HUDEP-2 (cell line): ENCODE measurements around the gene ZNF516.

Experiments used
- DNase-seq, 76 experiments: peaks; one replicate each; lab custom pipeline; 2025; ENCODE audit not compliant: unreplicated experiment in 76 of 76; lab: John Stamatoyannopoulos, UW

Gene ZNF516

DNA sequence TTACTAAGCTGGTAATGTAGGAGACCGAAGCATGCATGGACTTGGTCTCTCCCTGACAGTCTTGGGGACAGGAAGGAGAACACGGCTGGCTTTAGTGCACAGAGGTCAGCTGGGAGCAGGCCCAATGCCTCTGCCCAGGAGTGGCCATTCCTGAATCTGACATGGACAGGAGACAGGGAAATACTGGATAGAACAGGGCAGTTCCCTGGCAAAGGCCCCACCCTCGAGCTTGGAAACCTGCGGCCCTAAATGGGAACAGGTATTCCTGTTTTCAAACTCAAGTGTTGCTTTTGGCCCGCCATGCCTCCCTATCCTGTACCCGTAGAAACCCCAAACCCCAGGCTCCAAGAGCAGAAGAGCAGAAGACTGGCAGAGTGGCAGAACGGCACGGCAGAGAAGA is 107.4 kb downstream of the ZNF516 start:
- no peak for DNase-seq

DNA sequence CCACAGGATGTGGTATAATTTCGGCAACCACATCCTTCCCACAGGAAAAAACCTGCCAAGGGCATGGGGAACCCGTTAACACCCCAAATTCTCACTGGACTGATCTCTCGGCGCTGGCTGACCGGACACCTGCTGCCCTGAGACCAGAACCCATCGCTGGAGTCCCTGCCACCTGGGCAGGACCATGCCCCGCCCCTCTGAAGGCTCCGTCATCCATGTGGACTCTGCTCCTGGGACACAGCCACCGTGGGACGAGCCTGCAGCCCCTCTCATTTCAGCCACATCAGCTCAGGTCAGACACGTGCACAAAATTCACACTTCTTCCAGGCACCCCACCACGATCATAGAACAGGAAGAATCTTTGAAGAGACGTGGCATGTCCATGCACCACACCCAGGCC is 108.2 kb downstream of the ZNF516 start:
- DNase-seq, result no peak

DNA sequence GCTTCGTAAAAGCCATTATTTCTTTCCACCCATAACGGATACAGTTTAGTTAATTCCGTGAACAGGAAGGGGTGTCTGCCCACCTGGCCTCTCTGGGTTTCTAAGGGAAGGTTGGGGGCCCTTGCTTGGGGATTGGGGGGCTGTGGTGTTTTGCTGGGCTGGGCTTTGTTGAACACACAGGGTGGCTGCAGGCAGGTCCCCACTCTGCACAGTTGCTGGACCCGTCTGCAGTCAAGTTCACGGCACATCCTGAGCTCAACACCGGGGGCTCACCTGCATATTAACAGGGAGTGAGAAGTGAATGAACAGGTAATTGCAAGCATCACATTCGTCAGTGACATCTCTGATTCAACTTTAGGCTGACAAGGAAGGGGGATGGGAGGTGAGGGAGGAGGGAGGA is 109.0 kb downstream of the ZNF516 start:
- no peak for DNase-seq

DNA sequence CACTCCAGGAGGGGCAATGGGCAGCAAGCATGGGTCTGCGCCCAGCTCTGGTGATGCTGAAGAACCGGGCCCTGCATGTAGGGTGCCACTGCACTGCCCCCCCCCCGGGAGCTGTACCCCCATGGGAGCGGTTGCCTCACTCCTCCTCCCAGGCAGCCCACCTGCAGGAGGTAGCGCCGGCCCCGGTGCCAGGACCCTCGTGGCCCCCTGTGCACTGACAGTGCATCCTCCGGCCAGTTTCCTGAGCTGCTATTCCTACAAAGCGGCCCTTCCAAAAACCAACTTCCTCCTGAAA is 109.4 kb downstream of the ZNF516 start:
- no peak for DNase-seq

DNA sequence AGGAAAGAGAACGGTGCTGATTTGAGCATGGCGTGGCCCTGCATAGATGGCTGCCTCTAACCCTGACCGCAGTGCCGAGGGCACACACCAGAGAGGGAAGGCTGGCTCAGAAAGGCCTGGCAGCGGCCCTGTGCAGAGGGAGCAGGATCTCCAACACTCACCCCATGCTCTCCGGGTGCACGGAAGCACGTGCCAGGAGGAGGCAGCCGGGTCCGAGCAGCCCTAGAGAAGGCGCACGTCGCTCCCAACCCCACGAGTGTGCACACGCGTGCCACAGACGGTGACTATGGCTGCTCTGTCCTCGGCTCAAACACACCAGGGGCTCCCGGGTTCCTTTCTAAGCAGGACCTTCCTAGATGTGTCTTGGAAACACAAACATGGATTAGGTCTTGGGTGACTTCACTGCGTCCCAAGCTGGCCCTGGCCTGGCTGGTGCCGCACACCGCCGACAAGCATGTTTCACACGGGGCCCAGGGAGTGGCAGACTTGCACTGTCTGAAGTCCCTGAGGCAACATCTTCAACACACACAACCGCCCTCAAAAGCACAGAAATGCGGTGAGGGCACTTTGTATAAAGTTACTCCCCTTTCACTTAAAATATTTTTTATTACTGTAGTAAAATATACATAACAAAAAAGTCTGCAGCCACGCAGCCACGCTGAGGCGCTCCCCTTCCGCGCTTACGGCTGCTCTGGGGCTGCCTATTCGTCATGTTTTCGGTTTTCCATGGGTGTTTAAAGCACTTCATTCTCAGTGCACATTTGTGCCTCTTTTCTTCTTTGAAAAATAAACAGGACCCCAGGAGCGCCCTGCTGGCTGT is 110.0 kb downstream of the ZNF516 start:
- DNase-seq, result no peak

DNA sequence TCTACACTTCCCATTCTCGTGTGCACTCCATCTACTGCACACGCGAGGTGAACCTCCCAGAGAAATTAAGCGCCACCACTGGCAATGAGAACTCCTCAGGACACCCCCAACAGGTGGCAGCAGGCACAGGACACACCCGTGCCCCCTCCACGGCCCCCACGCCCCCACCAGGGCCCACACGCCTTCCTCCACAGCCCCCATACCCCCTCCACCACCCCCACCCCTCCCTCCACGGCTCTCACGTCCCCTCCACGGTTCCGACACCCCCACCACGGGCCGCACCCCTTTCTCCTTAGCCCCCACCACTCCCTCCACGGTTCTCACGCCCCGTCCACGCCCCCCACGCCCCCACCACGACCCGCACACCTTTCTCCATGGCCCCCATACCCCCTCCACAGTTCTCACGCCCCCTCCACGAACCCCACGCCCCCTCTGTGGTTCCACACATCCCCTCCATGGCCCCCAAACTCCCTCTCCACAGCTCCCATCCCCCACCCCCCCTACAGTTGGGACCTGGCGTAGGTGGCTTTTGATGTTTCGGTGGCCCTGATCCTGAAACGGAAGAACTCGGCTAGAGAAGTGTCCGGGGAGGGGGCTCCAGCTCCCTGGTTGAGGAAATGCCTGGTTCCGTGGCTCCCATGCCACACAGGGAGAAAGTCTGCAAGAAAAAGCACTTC is 110.8 kb downstream of the ZNF516 start:
- no peak for DNase-seq

DNA sequence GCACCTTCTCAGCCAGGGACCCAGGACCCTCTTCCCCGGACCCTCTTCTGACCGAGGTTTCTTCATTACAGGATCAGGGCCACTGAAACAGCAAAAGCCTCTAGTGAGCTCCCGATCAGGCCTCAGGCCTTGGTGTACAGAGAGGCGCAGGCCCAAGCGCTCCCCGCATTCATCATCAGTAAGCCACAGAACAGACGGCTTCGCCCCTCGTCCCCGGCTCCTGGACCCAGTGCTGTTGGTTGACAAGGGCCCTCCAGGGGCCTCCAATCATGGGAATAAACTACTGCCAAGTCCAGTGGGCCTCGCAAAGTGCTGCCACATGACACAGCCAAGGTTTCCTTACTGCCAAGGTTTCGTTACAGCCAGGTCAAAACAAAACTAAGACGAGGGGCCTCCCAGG is 111.4 kb downstream of the ZNF516 start:
- no peak for DNase-seq

DNA sequence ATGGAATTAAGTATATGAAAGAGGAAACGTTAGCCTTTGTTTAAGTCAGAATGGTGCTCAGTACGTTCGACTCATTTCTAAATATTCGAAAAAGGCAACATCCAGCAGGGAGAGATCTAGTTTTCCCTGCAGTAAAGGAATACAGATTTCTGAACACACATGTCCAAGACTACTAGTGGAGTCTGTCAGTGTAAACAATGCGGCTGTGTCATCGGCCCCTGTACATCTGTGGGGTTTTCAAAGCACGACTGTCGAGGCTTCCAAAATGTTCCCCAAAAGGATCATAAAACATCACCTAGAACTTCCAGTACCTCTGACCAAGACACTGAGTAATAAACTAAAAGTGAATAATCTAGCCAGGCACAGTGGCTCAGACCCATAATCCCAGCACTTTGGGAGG is 112.8 kb downstream of the ZNF516 start:
- DNase-seq, result no peak

DNA sequence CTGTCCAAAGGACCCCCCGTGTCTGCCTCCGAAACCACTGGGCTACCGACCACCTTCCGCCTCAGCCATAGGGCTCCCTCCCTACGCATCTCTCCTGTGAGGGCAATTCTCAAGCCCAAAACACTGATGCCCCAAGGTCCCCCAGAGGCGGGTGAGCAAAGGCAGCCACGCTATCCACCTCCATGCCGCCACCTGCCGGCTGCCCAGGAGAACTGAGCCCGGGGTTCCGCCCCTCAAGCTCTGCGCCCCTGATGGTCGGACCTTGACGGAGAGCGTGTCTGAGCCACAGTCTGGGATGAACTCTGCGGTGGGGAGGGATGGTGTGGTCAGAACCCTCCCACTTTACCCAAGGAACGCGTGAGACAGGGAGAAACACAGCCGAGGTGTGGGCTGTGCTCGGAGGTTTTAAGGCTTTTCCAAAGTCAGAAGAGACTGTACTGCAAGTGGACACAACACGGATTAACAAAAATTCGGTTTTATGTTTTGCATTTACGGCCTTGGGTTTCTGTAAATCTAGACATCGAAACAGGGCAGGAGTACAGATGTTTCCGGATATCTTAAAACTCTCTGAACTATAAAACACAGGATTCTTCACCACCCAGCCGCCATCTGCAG is 114.1 kb downstream of the ZNF516 start:
- DNase-seq, result peak in 12 of 76 experiments; percentile 2 to 33 (median 10)

DNA sequence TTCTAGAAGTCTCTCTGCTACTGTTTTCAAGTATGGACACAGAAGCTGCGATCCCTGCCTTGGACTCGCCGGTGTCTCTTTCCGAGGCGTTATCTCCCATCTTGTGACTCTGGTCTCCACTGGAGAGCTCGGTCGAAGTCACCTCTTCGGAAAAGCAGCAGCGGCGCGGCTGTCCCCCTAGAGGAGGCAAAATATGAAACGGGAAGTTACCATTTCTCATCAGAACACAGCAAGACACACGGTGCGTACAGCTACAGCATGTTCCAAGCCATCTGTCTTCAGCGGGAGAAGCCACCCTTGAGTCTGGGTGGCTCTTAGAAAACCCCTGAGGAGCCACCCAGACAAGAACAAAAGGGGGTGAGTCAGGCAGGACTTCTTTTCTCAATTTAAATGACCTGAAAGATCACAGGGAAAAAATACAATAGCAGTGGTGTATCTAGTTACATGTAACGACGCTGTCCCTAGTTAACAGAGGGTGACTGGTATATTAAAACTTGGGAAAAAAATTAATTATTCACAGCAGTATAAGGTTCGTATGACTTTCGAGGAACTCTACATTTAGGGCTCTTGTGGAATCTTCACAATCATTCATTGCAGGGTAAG is 114.8 kb downstream of the ZNF516 start:
- no peak for DNase-seq

DNA sequence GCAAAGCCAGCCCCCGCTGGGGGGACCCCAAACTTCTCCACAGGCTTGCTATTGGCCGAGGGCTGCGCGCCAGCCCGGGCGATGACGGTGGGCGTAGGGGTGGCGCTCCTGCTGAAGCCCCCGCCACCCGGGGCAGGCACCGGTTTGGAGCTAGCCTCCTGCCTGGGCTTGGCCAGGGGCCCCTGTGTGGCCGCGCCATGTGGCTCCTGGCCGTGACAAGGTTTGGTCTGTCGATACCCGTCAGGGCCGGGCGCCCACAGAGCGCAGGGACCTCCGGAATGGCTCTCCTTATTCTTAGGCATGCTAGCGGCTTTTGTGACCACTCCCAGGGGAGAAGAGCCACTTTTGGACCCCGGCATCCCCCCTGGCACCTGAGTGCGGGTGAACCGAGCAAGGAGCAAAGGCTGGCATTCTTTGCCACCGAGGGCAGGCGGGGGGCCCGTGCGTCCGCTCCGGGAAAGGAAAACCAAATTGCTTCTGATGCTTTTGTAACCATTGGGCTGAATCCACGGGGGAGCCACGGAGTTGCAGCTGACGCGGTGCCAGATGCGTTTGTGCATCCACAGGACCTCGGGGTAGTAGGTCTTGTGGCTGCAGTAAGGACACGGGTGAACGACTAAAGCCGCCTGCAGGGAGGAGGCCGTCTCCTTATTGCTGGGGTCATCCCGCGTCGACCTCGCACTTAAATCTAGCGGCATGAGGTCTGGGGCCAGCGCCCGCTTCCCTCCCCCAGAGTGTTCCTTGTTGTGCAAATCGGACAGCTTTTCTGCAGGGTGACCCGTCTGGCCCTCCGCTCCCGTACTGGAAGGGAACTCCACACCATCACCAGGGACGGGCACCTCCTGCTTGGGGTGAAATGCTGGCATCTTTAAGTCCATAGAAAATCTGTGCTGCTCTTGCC is 115.6 kb downstream of the ZNF516 start:
- no peak for DNase-seq

DNA sequence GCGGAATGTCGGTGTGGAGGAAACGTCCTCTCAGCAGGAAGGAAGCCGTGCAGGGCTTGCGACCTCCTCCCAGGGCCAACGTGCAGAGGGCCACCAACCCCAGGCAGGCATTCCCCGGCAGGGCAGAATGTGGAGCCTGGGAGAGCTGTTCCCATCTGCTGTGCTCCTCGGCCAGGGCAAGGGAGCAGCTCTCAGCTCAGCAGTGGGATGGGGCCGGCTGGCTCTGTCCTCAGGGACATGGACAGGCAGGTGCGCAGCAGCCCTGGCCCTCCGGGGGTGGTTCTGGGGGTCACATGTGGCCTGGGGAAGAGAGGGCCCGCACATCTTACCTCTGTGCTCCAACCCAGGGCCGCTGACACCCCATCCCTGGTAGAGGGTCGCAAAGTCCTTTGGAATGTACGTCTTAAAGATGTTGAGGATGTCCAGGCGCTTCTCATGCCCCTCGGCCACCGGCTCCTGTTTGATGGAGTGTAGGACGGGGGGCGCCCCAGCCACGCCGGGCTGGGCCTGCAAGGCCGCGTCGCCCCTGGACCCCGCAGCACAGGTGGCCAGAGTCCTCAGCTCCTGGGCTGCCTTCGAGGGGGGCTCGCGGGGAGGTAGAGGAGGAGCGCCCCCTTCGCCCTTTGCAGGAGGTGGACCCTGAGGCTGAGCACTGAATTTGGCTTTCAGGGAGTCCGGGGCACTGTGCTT is 116.4 kb downstream of the ZNF516 start:
- no peak for DNase-seq

DNA sequence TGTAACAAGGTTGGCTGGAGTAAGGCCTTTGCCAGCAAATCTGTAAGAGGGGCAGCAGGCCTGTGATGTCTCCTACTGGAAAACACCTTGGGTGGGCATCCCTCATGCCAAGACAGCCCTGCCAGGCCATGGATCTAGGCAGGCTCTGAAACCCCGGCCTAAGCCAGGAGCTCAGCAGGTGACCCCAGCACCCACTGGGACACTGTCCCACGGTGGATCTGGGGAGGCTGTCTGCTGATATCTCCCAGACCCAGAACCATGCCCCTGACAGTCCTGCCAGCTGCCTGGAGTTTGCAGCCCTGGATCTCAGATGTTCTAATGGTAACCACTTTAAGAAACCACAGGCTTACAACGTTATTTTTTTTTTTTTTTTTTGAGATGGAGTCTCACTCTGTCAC is 117.7 kb downstream of the ZNF516 start:
- no peak for DNase-seq

DNA sequence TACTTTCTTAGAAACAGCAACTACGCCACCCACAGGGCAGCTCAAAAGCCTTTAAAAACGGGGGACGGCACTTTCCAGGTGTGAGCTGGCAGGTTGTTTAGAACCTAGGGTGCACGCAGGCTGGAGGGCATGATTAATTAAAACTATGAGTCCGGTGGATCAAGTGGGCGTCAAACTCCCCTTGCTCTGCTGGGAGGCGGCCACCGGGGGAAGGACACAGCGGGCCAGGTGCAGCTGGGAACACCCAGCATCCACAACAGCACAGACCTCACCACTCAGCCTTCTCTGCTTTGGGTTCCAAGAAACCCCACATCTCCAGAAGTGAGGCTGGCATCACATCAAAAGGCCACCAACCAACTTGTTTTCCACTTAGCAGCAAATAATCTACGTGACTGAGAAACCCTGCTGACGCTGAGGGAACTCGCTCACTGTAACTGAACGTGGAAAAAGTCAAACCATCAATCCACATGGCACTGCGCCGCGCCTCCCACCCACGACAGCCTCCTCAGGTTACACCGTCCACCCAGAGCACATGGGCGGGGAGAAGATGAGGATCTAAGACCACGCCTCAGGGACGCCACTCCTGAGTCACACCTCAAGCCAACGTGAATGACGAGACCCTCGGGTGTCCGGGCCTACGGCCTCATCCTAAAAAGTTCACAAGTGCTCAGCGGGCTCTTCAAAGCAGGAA is 118.2 kb downstream of the ZNF516 start:
- no peak for DNase-seq

DNA sequence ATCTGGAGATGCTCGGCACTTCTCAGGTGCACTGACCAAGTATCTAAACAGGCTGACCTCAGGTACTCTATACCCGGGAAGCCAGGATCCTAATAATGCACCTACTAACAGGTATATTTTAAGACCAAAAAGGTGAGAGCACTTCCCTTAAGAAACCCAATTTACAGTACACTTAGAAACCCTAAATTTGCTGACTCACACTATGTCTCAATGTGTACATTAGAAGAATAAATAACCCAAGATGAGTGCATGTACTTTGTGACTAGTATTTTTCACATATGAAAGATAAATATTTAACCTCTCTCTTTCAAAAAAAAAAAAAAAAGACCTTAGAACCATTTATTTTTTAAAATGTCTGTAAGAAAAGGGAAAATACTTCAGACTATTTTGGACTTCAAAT is 118.8 kb downstream of the ZNF516 start:
- DNase-seq, result no peak

DNA sequence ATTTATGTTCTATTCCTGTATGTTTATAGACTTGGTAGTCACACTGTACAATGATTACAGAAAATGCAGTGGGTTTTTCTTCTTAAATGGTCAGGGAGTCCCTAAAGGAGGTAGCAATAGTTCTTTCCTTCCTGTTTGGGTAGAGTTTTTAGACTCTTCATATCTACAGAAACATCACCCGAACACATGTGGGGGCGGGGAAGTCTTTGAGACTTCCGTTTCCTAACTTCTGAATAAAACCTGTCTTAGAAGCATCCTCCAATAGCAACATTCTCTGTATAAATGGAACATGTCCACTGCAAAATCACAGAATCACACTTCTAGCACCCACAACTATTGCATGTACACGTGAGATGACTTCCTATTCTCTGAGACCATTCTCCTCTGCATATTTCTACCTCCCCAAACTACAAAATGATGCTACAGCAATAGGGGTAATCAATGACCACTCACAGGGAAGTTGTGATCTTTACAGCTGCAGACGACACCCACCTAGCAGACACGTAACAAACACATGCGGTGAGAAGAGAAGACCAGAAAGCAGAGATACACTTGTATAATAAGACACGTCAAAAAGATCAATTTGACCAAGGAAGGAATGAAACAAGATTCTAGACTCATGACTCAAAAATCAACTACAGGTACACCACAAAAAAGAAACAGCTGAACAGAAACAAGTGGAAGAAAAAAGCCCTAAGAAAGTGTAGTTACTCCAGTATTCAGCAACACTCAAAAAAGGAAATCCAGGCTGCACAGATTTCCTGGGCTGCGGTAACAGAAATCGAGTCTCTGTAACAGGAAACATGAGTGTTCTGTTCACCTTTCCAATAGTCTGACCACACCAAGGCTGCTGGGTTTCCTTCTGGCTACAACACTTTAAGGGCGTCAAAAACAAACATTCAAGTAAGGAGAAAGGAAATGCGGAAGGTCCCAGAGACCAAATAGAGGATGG is 120.4 kb downstream of the ZNF516 start:
- DNase-seq, result no peak

DNA sequence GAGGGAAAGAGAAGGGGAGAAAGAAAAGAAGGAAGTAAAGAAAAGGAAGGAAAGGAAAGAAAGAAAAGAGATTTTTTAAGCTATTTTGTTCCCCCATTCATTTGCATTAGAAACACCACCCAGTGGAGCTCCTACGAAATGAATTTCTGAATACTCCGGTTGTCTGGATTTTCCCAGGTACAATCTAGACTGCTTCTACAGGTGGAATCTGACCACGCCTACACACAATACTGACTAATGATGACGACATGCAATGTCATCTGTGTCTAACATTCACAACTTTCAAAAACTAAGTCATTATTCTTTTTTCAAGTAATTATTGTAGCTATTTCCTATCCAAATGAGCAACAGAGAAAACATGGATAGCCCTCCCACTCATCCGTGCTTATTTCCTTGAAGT is 121.7 kb downstream of the ZNF516 start:
- DNase-seq, result no peak
